LHCN-M2 (cell line): ENCODE measurements around the gene ELN. TPM values are rescaled to one million over a fixed set of nuclear protein-coding genes. Genes with fewer than 3 reads are reported as not detected.
"Not testable (repeated sequence)": the region's sequence is repeated elsewhere in the genome, so short reads cannot be mapped to it uniquely, and the experiment has no call there.

Experiments used
- DNase-seq: peaks from one replicate; pipeline ENCODE4 v3.0.0-alpha.2; 2012; ENCODE audit warnings: low read depth
- total RNA-seq: library from RNA; depleted of rRNA; stranded (reverse); fragments of >200 nt; gene quantifications from 2 replicates; pipeline ENCODE4 v1.2.3, GENCODE V29; 2014

ELN gene
- total RNA-seq, 1 experiment from 2014 or later: 3.3 TPM

- no peak for DNase-seq
Observed at GRCh38 chr7:74040791-74041520, 13.0 kb downstream of the ELN start.

- no peak for DNase-seq
Observed at GRCh38 chr7:74042746-74043522, 15.0 kb downstream of the ELN start.

GRCh38 chr7:74043523-74043951, 15.6 kb downstream of the ELN start:
- no peak for DNase-seq

- no peak for DNase-seq
Observed at GRCh38 chr7:74044366-74045350, 16.7 kb downstream of the ELN start.

- not testable (repeated sequence) for DNase-seq
Observed at GRCh38 chr7:74046581-74046980, 18.6 kb downstream of the ELN start.

- DNase-seq: no peak
Observed at GRCh38 chr7:74047804-74048380, 19.9 kb downstream of the ELN start.

GRCh38 chr7:74048999-74049599, 21.1 kb downstream of the ELN start:
- DNase-seq: no peak

- no peak for DNase-seq
Observed at GRCh38 chr7:74049997-74050798, 22.2 kb downstream of the ELN start.

GRCh38 chr7:74051193-74051592, 23.2 kb downstream of the ELN start:
- no peak for DNase-seq

- DNase-seq: peak; percentile 38
Observed at GRCh38 chr7:74051629-74052410, 23.8 kb downstream of the ELN start.

GRCh38 chr7:74052628-74053027, 24.7 kb downstream of the ELN start:
- no peak for DNase-seq

- no peak for DNase-seq
Observed at GRCh38 chr7:74053589-74054186, 25.7 kb downstream of the ELN start.

GRCh38 chr7:74056096-74056915, 28.3 kb downstream of the ELN start:
- DNase-seq: no peak

GRCh38 chr7:74057216-74057925, 29.4 kb downstream of the ELN start:
- no peak for DNase-seq

GRCh38 chr7:74057987-74058386, 30.0 kb downstream of the ELN start:
- DNase-seq: no peak

- DNase-seq: no peak
Observed at GRCh38 chr7:74058486-74058885, 30.5 kb downstream of the ELN start.

GRCh38 chr7:74059037-74059436, 31.1 kb downstream of the ELN start:
- no peak for DNase-seq
